ENCODE measurements around the gene ASGR1. TPM values are rescaled to one million over a fixed set of nuclear protein-coding genes. Genes with fewer than 3 reads are reported as not detected.
"Not testable (repeated sequence)": the region's sequence is repeated elsewhere in the genome, so short reads cannot be mapped to it uniquely, and the experiment has no call there.

ASGR1 gene
- total RNA-seq, 1 donor from 2014 or later = 16.4 TPM

GRCh38 chr17:7191069-7191468, 11.9 kb upstream of the ASGR1 start:
- no peak for DNase-seq (ENCODE audit: low read depth, low spot score)

- no peak for DNase-seq (ENCODE audit: low read depth, low spot score)
These were observed 11.2 kb upstream of the ASGR1 start for GRCh38 chr17:7190276-7190917.

- DNase-seq (ENCODE audit: low read depth, low spot score) = no peak
These were observed 7.1 kb upstream of the ASGR1 start for GRCh38 chr17:7186241-7186640.

GRCh38 chr17:7184647-7185046, 5.5 kb upstream of the ASGR1 start:
- no peak for DNase-seq (ENCODE audit: low read depth, low spot score)

GRCh38 chr17:7184091-7184488, 4.9 kb upstream of the ASGR1 start:
- no peak for DNase-seq (ENCODE audit: low read depth, low spot score)

GRCh38 chr17:7183433-7184090, 4.4 kb upstream of the ASGR1 start:
- DNase-seq (ENCODE audit: low read depth, low spot score) = no peak

GRCh38 chr17:7182101-7182500, 2.9 kb upstream of the ASGR1 start:
- not testable (repeated sequence) for DNase-seq (ENCODE audit: low read depth, low spot score)

GRCh38 chr17:7178973-7179316, 225 bp downstream of the ASGR1 start:
- no peak for DNase-seq (ENCODE audit: low read depth, low spot score)

- DNase-seq (ENCODE audit: low read depth, low spot score) = no peak
These were observed 1.2 kb downstream of the ASGR1 start for GRCh38 chr17:7177954-7178477.

- no peak for DNase-seq (ENCODE audit: low read depth, low spot score)
These were observed 1.8 kb downstream of the ASGR1 start for GRCh38 chr17:7177191-7177953.

GRCh38 chr17:7176841-7177190, 2.4 kb downstream of the ASGR1 start:
- no peak for DNase-seq (ENCODE audit: low read depth, low spot score)

- no peak for DNase-seq (ENCODE audit: low read depth, low spot score)
These were observed 2.9 kb downstream of the ASGR1 start for GRCh38 chr17:7176107-7176840.

- DNase-seq (ENCODE audit: low read depth, low spot score) = no peak
These were observed 3.8 kb downstream of the ASGR1 start for GRCh38 chr17:7175330-7175733.

- no peak for DNase-seq (ENCODE audit: low read depth, low spot score)
These were observed 4.4 kb downstream of the ASGR1 start for GRCh38 chr17:7174603-7175326.

- peak; percentile 57 for DNase-seq (ENCODE audit: low read depth, low spot score)
These were observed 5.2 kb downstream of the ASGR1 start for GRCh38 chr17:7173687-7174602.

GRCh38 chr17:7172522-7173191, 6.5 kb downstream of the ASGR1 start:
- not testable (repeated sequence) for DNase-seq (ENCODE audit: low read depth, low spot score)

GRCh38 chr17:7169565-7169908, 9.6 kb downstream of the ASGR1 start:
- not testable (repeated sequence) for DNase-seq (ENCODE audit: low read depth, low spot score)

GRCh38 chr17:7168841-7169564, 10.2 kb downstream of the ASGR1 start:
- DNase-seq (ENCODE audit: low read depth, low spot score) = not testable (repeated sequence)

- no peak for DNase-seq (ENCODE audit: low read depth, low spot score)
These were observed 11.3 kb downstream of the ASGR1 start for GRCh38 chr17:7167832-7168231.

Data from pulmonary artery endothelial cell (primary cell).